T-helper 2 cell treated with Interferon-gamma antibody and Interleukin-4, amounts not matched to agents 5 μg/mL and 100 μg/mL, for 36 hours (primary cell): Measurements from ENCODE around the gene PPM1N.
"Not testable (repeated sequence)": the region's sequence is repeated elsewhere in the genome, so short reads cannot be mapped to it uniquely, and the experiment has no call there.

Source experiments
- DNase-seq: peaks from one replicate; pipeline ENCODE4 v3.0.0; 2021; ENCODE audit warnings: low spot score
- H3K27ac Mint-ChIP-seq: one replicate; pipeline ENCODE4 v1.8.0; 2021; ENCODE audit warnings: mild to moderate bottlenecking, mixed read lengths
- H3K27me3 Mint-ChIP-seq: one replicate; pipeline ENCODE4 v1.8.0; 2021; ENCODE audit warnings: low read depth, mixed read lengths
- H3K36me3 Mint-ChIP-seq: one replicate; pipeline ENCODE4 v1.8.0; 2021; ENCODE audit warnings: low read depth, mixed read lengths
- H3K4me1 Mint-ChIP-seq: one replicate; pipeline ENCODE4 v1.8.0; 2021; ENCODE audit warnings: low read depth, mixed read lengths
- H3K4me3 Mint-ChIP-seq: one replicate; pipeline ENCODE4 v1.8.0; 2022; ENCODE audit warnings: mild to moderate bottlenecking, moderate library complexity, mixed read lengths
- H3K9me3 Mint-ChIP-seq: one replicate; pipeline ENCODE4 v1.8.0; 2021; ENCODE audit warnings: mixed read lengths

The PPM1N gene

DNA sequence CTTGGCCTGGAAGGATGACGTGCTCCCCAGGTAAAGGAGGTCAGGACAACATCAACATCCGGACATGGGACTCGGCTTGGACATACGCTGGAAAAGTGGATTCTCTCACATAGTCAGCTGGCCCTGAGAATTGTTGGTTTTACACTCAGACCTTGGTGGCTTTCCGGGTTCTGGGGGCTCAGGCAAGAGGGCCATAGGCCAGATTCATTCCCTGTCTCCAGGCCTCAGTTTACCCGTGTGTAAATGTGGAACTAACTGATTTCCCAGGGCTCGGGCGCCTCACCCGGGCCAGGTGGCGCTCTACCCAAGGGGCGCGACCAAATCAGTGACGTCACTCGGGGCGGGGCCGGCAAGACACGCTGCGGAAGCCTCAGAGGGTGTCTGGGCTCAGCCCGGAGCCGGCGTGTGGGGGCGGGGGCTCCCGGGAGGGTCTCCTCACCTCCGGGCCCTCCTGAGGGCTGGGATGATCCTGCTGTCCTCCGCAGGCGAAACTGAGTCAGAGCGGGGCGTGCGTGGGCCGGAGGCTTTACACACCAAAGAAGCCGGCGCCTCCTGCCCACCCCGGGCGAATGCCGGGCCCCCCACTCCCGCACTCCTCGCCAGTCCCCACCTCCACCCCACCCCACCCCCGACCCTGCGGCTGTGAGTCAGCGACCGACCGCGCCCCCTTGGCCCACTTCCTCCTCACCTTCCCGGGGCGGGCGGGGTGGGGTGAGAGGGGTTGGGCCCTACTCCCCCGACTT lies 8.2 kb downstream of the PPM1N start:
- Mint-ChIP-seq H3K27me3 (no peaks in the 10 kb centered on the region), H3K4me1 (peaks cover 23% of the 10 kb centered on the region), H3K36me3 (peaks cover 15% of the 10 kb centered on the region), H3K9me3 (no peaks in the 10 kb centered on the region), H3K4me3 (peak overlapping the region; percentile 93), H3K27ac (peak overlapping the region; percentile 96)
- peak; percentile 98 for DNase-seq

DNA sequence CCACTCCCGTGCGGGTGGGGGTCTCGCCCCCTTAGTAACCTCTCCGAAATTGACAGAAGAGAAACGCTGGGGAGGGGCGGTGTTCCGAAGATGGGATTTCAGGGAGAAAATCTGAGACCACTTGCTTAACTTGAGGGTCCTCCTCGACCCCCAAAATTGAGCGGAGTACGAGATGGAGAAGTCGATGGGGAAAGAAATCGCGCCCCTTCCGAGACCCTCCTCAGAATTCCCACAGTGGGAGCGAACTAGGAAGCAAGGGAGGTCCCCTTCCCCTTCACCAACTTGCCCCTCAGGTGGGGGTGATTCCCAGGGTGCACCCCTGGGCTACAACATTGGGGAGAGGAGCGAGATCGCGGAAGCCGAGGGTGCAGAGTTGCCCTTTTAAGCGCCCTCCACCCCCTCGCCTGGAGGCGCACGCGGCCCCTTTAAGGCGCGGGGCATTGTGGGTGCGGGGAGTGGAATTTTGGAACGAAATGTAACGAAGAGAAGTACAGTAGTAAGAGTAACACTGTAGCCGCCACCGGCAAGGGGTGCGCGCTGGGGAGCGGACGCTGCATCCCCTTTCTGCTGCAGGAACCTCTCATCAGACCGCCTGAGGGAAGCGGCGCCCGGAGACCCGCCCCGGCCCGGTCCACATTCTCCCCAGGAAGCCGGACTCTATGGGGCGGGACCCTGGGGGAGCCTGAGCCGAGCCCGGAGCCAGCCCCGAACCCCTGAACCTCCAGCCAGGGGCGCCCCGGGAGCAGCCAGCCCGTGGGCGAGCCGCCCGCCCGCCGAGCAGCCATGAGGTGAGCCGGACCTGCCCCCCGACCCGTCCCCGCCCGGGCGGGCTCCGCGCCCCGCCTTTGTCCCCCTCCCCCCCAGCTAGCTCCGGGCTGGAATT lies 9.0 kb downstream of the PPM1N start, which contains the start of gene VASP:
Gene VASP (plus strand): TSS at position 491 of the 883 bp plus-strand sequence. CDS start 293 bp downstream, at position 784.
- peak; percentile 94 for DNase-seq
- peak within 1 kb of the TSS; percentile 96 for H3K27ac Mint-ChIP-seq
- H3K4me3 Mint-ChIP-seq, result peak within 1 kb of the TSS; percentile 93
- H3K4me1 Mint-ChIP-seq, result peaks cover 24% of the 10 kb centered on the region
- H3K36me3 Mint-ChIP-seq, result peaks cover 19% of the 10 kb centered on the region
- no peaks in the 10 kb centered on the region for H3K9me3 Mint-ChIP-seq
- H3K27me3 Mint-ChIP-seq, result no peaks in the 10 kb centered on the region

DNA sequence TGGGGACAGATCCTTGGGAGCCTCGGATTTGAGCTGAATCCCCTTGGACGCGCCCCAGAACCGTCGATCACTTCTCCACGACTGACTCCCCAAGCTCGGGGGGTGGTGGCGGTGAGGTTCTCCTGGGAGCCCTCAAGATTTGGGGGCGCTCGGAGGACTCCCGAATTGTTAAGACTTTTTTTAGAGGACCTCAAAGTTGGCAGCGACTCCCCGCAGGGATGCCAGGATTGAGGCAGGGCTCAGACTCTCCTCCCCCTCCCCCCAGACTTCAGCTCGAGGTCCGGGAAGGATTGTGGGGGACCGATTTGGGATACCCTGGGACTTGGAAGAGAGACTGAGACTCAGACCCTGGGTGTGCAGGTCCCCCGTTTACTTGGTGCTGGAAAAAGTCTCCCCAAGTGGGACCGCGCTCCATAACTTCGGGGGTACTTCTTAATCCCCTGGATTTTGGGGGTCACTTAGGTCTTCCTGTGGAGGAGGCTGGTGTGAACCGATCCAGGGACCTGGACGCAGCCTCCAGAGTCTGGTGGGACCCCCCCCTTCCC lies 9.7 kb downstream of the PPM1N start:
- Mint-ChIP-seq H3K4me3 (peak overlapping the region; percentile 91), H3K4me1 (peaks cover 24% of the 10 kb centered on the region), H3K9me3 (no peaks in the 10 kb centered on the region), H3K36me3 (peaks cover 22% of the 10 kb centered on the region), H3K27ac (peak overlapping the region; percentile 72), H3K27me3 (no peaks in the 10 kb centered on the region)
- DNase-seq, result no peak

DNA sequence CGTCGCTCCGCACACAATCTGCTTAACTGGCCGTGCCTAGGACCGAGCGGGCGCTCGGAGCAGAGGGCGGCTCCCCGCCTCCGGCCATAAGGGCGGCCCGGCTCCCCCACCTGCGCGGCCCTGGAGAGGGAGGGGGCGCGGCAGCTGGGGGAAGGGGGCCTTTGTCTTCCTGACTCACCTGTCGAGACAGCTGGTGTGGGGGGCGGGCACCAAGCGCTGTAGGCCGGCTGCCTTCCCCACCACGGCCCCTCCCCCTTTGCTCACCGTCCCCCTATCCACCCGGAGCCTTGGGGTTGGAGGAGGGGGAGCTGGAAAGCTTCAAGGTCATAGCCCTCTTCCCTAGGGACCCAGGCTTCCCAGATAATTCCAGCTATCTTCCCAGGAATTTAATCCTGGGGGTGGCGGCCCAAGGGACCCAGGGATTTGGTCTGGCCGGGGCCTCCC lies 10.2 kb downstream of the PPM1N start:
- Mint-ChIP-seq H3K9me3 (no peaks in the 10 kb centered on the region), H3K4me1 (peaks cover 26% of the 10 kb centered on the region), H3K4me3 (peak overlapping the region; percentile 91), H3K27me3 (no peaks in the 10 kb centered on the region), H3K36me3 (peaks cover 24% of the 10 kb centered on the region), H3K27ac (peak overlapping the region; percentile 72)
- DNase-seq, result peak; percentile 30

DNA sequence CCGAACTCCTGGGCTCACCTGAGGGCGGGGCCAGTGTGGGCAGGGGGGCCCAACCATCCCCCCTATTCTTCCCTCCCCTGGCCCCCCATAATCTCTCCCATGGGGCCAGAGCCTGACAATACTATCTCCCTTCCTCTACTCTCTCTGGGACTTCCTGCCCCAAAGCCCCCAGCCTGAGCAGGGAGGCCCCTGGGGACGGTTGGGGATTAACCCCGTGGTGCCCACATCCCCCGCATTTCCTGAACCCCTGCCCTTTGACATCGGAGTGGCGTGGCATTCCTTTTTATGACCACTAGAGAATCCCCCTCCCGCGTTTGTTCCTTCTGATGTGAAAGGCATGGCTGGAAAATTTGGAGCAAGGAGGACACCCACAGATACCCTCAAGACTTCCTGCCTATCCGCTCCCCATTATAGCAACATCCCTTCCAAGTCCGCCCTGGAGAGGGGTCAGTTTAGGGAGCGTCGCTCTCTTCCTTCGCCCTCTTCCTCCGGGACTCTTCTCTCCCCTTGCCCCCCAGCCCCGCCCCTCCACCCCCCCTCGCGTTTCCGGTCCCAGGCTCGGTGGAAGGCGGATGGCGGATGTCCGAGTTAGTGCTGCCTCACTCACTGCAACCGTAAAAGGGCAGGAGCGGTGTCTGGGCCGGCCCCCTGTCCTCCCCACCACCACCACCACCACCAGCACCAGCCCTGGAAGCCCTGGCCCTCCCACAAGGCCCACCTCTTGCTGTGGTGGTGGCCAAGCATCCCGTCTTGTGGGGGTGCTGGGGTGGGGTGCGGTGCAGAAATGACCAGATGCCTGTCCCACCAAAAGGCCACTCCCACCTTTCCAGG lies 10.8 kb downstream of the PPM1N start:
- DNase-seq, result peak; percentile 52
- H3K36me3 Mint-ChIP-seq, result peaks cover 27% of the 10 kb centered on the region
- peak overlapping the region; percentile 91 for H3K4me3 Mint-ChIP-seq
- H3K27ac Mint-ChIP-seq, result peak overlapping the region; percentile 89
- H3K9me3 Mint-ChIP-seq, result no peaks in the 10 kb centered on the region
- H3K27me3 Mint-ChIP-seq, result no peaks in the 10 kb centered on the region
- peaks cover 31% of the 10 kb centered on the region for H3K4me1 Mint-ChIP-seq

DNA sequence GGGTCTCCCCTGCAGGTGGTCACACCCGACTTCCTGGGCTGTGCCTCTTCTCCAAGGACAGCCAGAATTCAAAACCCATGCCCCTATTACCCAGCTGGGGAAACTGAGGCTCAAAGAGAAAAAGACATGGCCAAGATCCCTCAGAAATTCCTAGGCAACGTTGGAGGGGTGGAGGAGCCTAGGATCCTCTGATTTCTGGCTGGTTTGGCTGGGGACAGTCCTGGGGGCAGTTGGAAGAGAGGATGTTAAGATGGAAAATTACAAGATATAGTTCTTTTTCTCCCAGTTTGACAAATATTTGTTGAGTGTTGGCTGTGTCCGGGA lies 11.4 kb downstream of the PPM1N start:
- Mint-ChIP-seq H3K27me3 (no peaks in the 10 kb centered on the region), H3K4me1 (peaks cover 34% of the 10 kb centered on the region), H3K9me3 (no peaks in the 10 kb centered on the region), H3K36me3 (peaks cover 28% of the 10 kb centered on the region), H3K27ac (peak overlapping the region; percentile 77), H3K4me3 (peak overlapping the region; percentile 91)
- DNase-seq, result no peak

DNA sequence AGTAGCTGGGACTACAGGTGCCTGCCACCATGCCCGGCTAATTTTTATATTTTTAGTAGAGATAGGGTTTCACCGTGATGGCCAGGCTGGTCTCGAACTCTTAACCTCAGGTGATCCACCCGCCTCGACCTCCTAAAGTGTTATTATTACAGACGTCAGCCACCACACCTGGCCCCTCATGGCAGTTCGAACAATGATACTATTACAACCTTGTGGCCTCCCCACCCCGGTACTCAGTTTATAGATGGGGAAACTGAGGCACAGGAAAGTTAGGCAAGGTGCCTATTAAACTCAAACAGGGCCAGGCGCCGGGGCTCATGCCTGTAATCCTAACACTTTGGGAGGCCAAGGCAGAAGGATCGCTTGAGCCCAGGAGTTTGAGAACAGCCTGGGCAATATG lies 12.1 kb downstream of the PPM1N start:
- H3K36me3 Mint-ChIP-seq, result peaks cover 30% of the 10 kb centered on the region
- peak overlapping the region; percentile 91 for H3K4me3 Mint-ChIP-seq
- not testable (repeated sequence) for H3K27me3 Mint-ChIP-seq, H3K9me3 Mint-ChIP-seq, DNase-seq
- peaks cover 41% of the 10 kb centered on the region for H3K4me1 Mint-ChIP-seq
- H3K27ac Mint-ChIP-seq, result peak overlapping the region; percentile 77

DNA sequence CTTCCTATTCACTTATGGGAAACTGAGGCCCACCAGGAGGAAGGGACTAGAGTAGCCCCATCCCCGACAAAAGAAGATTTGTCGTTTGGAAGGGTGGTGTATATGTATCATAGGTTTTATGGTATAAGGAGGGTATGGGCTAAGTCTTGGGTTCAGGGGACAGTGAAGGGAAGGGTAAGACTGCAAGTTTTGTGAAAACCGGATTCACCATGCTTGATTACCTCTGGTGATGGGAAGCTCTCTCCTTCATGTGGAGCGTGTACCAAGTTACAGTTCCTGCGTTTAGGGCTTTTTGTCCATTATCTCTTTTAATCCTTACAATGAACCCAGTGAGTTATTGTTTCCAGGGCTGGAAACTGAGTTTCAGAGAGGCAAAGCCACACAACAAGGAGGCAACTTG lies 12.8 kb downstream of the PPM1N start:
- no peak for DNase-seq
- Mint-ChIP-seq H3K4me1 (peaks cover 42% of the 10 kb centered on the region), H3K27ac (peak overlapping the region; percentile 74), H3K36me3 (peaks cover 33% of the 10 kb centered on the region), H3K27me3 (no peaks in the 10 kb centered on the region), H3K4me3 (peak overlapping the region; percentile 36), H3K9me3 (no peaks in the 10 kb centered on the region)

DNA sequence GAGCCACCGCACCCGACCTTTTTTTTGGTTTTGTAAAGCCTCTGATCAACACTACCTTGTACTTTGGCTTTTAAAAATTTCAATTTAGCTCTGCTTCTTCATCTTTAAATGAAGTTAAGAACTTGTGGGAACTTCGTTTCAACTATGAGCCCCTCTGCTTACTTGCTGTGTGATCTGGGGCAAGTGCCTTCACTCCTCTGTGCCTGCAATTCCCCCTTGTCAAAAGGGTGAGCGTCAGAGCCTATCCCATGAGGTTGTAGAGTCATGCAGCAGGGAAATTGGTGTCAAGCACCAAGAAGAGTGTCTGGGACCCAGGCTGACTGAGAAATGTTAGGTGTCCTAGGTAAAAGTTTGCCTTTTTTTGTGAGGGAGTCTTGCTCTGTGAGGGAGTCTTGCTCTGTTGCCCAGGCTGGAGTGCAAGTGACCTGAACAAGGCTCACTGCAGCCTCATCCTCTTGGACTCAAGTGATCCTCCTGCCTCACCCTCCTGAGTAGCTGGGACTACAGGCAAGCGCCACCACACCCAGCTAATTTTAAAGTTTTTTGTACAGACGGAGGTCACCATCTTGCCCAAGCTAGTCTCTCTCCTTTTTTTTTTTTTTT lies 14.7 kb downstream of the PPM1N start:
- peak overlapping the region; percentile 39 for H3K4me3 Mint-ChIP-seq
- no peak for DNase-seq
- H3K9me3 Mint-ChIP-seq, result no peaks in the 10 kb centered on the region
- peaks cover 40% of the 10 kb centered on the region for H3K36me3 Mint-ChIP-seq
- peaks cover 44% of the 10 kb centered on the region for H3K4me1 Mint-ChIP-seq
- H3K27me3 Mint-ChIP-seq, result no peaks in the 10 kb centered on the region
- H3K27ac Mint-ChIP-seq, result peak overlapping the region; percentile 68

DNA sequence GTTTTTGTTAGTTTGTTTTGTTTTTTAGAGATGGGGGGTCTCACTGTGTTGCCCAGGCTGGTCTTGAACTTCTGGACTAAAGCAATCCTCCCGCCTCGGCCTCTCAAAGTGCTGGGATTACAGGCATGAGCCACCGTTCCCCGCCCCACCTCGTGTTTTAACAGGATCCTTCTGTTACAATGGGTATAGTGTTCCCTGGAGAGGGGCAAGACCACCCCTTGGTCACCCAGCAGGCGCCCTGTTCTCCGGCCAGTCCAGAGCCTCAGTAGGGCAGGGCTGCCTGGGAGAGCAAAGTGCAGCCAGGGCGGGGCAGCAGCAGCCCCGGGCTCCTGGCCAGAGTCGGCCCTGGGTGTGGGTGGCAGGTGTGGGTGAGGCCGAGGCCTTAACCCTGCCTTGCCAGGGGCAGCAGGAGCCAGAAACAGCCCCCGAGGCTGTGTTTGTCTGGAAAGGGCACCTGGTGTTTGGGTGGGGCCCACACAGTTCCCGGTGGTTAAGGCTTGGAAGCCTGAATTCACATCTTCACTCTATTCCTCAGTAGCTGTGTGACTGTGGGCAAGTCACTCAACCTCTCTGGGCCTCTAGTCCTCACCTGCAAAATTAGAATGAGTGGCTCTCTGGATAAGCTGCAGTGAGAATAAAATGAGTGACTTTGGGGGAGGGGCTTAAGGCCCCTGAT lies 16.3 kb downstream of the PPM1N start:
- H3K27ac Mint-ChIP-seq, result peak overlapping the region; percentile 85
- no peaks in the 10 kb centered on the region for H3K27me3 Mint-ChIP-seq
- peak overlapping the region; percentile 68 for H3K4me3 Mint-ChIP-seq
- peaks cover 42% of the 10 kb centered on the region for H3K4me1 Mint-ChIP-seq
- DNase-seq, result no peak
- H3K36me3 Mint-ChIP-seq, result peaks cover 41% of the 10 kb centered on the region
- no peaks in the 10 kb centered on the region for H3K9me3 Mint-ChIP-seq

DNA sequence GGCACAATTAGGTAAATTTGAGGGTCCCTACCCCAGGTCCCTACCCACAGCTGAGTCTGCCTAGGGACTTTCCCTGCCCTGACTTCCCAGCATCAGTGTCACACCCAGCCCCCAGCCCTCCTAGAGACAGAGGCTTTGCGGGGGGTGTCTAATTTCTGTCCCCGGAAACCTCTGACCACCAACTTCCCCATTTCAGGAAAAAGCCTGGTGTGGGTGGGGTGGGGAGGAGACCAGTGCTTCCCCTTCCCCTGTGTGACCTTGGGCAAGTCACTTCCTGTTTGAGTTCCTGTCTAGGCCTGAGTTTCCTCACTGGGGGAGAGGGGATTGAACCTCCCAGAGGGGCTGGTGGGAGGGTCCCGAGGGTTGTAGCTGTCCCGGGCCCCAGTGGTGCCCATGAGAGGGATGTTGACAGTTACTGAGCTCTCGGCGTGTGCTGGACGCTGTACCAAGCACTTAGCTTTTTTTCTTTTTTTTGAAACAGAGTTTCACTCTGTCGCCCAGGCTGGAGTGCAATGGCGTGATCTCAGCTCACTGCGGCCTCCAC lies 16.9 kb downstream of the PPM1N start:
- H3K27me3 Mint-ChIP-seq, result no peaks in the 10 kb centered on the region
- peak; percentile 21 for DNase-seq
- H3K36me3 Mint-ChIP-seq, result peaks cover 39% of the 10 kb centered on the region
- peaks cover 37% of the 10 kb centered on the region for H3K4me1 Mint-ChIP-seq
- no peaks in the 10 kb centered on the region for H3K9me3 Mint-ChIP-seq
- peak overlapping the region; percentile 63 for H3K4me3 Mint-ChIP-seq
- H3K27ac Mint-ChIP-seq, result peak overlapping the region; percentile 83

DNA sequence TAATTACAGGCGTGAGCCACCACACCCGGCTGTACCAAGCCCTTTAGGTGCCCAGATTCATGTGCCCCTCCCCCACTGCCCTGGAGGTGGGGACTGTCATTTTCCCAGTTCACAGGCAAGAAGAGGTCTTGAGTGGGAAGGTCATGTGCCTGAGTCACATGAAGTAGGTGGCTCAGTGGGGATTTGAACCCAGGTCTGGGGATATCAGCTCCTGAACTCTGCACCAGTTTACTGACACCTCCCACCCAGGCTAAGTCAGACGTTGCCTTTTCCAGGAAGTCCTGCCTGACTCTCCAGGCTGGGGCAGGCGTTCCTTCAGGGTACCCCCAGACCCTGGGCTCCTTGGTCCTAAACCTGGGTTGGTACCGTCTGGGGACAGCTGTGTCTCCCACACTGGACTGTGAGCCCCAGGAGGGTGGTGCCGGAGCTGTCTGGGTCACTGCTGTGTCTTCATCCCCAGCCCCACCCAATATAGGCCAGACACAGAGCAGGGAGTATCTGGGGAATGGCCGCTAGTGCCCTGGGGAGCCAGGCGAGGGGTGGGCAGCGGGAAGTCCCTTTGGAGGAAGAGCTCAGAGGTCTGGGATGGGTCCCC lies 17.7 kb downstream of the PPM1N start:
- peak overlapping the region; percentile 63 for H3K4me3 Mint-ChIP-seq
- peaks cover 36% of the 10 kb centered on the region for H3K4me1 Mint-ChIP-seq
- no peaks in the 10 kb centered on the region for H3K27me3 Mint-ChIP-seq
- peaks cover 41% of the 10 kb centered on the region for H3K36me3 Mint-ChIP-seq
- H3K9me3 Mint-ChIP-seq, result no peaks in the 10 kb centered on the region
- H3K27ac Mint-ChIP-seq, result peak overlapping the region; percentile 83
- no peak for DNase-seq
